Activated CD8-positive, alpha-beta memory T cell treated with anti-CD3 and anti-CD28 coated beads for 4 hours (primary cell): Measurements from ENCODE around the gene THNSL1.
"Not testable (repeated sequence)": the region's sequence is repeated elsewhere in the genome, so short reads cannot be mapped to it uniquely, and the experiment has no call there.

Experiments used
- DNase-seq, 2 donors: peaks; one replicate each; pipeline ENCODE4 v3.0.0-alpha.2; 2020; ENCODE audit warnings: low read depth in 2 of 2

THNSL1 gene

DNA sequence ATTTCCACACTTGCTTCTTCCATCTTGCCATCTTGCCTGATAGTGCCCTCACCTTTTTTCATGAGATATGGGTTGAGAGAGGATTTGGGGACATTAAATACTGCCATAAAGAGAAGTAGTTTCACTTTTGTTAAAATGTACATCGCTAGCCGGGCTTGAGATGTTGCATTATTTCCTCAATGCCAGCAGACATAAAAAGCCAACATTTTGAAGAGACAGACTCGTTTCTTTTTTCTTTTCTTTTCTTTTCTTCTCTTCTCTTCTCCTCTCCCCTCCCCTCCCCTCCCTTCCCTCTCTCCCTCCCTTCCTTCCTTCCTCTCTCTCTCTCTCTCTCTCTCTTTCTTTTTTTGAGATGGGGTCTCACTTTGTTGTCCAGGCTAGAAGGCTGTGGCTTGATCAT is 18.4 kb upstream of the THNSL1 start:
- no peak for DNase-seq

DNA sequence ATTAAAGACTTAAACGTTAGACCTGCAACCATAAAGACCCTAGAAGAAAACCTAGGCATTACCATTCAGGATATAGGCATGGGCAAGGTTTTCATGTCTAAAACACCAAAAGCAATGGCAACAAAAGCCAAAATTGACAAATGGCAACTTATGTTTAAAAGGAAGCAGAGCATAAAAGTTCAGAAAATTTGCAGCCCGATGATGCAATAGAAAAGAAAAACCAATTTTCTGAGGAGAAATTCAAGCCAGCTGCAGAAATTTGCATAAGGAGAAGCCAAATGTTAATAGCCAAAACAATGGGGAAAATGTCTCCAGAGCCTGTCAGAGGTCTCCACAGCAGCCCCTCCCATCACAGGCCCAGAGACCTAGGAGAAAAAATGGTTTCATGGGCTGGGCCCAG is 4.8 kb upstream of the THNSL1 start:
- DNase-seq: not testable (repeated sequence)

DNA sequence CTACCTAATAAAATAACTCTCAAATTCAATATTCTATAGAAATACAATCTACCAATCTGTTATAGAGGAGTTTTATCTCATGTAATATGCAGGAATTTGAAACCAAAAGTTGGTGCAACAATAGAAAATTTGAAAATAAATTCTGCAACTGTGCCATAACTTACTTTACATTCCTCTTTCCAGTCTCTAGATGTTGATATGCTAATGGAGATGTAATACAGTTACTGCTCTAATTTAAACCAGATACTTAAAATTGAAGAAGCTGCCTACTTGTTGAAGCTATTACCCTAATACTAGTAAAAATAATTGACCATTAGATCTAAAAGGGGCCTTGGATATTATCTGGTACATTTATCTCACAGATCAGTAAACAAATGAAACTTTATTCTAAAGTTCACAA is 1.8 kb upstream of the THNSL1 start:
- no peak for DNase-seq

- DNase-seq: peak; percentile 87 to 88
Observed at GRCh38 chr10:25015828-25016375, 510 bp upstream of the THNSL1 start, which contains the start of gene ENKUR. Gene ENKUR, minus strand, starts transcription at chr10:25016158. Its CDS starts 222 bp downstream, at chr10:25015936.

GRCh38 chr10:25017154-25017590 is 760 bp downstream of the THNSL1 start:
- no peak for DNase-seq

DNA sequence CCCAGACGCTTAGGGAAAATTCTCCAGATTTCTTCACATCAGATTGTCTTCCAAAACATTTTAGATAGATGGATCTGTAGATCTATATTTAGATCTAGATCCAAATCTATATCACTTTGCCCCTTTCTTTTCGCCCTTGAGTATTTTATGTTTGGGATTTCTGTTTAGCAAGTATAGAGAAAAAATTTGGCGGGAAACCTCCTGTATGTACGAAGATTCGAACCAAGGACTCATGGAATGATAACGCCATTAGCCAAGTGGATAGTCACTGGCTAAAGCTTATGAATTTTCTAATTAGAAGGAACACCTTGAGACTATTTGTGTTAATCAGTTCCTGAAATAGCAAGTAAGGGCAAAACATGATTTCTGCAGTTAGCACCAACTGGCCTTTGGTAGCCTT is 1.2 kb downstream of the THNSL1 start:
- no peak for DNase-seq

- DNase-seq: no peak
Observed at GRCh38 chr10:25018703-25019102, 2.3 kb downstream of the THNSL1 start.

DNA sequence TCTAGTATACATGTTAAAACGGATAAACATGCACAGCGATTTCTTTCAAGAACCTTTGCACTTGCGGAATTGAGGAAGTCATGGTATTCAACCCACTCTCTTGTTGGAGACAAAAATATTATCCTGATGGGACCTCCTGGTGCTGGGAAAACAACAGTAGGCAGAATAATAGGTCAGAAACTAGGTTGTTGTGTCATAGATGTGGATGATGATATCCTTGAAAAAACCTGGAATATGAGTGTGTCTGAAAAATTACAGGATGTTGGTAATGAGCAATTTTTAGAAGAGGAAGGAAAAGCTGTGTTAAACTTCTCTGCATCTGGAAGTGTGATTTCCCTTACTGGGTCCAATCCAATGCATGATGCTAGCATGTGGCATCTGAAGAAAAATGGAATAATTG is 6.9 kb downstream of the THNSL1 start:
- no peak for DNase-seq

DNA sequence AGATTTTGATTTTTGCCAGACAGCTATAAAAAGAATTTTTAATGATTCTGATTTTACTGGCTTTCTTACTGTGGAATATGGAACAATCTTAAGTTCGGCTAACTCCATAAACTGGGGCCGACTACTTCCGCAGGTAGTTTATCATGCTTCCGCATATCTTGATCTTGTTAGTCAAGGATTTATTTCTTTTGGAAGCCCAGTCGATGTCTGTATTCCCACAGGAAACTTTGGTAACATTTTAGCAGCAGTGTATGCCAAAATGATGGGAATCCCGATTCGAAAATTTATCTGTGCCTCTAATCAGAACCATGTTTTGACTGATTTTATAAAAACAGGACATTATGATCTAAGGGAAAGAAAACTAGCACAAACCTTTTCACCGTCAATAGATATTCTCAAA is 8.1 kb downstream of the THNSL1 start:
- DNase-seq: no peak

DNA sequence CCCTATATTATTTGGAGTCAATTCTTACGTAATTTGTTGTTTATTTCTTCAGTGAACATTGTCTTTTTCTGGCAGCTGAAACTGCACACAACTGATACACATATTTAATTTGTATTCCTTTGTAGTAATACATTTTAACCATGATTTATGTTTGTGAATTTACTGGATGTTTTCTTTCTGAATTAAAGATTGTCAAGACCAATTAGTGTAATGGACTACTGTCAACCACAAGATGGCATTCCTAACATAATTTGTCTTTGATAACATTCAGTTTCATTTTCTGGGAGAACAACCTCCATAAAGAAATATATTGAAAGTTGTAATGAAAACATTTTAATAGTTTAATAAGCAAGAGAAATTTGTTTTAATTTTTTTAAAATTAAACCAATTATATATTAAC is 10.1 kb downstream of the THNSL1 start:
- no peak for DNase-seq

GRCh38 chr10:25028711-25029110 is 12.3 kb downstream of the THNSL1 start:
- DNase-seq: no peak

DNA sequence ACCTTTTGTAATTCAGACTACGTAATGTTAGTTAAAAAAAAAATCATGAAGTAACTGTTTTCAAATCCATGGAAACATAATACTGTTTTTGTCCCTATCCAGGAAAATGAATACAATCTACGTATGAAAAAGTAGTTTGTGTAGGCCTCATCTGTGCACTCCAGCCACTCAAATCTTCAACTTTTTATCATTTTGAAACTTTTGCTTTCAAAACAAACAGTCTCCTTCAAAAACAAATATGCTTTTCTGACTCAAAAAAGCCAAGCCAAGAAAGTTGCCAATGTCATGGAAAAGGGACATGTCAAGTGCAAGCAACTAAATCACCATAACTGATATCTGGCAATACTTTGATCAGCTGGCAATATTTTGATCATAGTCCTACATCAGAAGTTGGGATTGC is 13.1 kb downstream of the THNSL1 start:
- DNase-seq: no peak

GRCh38 chr10:25036381-25036780 is 20.0 kb downstream of the THNSL1 start:
- DNase-seq: no peak

DNA sequence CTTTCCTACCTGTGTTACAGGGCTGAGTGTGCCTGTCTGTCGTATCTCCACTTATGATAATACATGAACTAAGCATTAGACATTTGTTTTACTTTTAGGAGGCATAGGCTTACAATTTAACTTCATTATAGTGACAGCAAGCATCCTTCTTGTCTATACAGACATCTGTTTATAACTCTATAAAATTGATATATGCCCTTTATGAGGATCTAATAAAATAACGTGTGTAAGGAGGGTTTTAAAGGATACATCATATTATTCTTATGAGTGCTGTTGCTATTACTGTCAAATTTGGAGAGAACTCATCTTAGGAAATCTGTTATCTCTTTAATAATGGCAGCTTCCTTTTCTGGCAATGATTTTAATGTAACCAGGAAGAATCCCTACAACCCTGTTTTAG is 21.9 kb downstream of the THNSL1 start:
- no peak for DNase-seq

GRCh38 chr10:25039531-25039930 is 23.1 kb downstream of the THNSL1 start:
- DNase-seq: no peak

DNA sequence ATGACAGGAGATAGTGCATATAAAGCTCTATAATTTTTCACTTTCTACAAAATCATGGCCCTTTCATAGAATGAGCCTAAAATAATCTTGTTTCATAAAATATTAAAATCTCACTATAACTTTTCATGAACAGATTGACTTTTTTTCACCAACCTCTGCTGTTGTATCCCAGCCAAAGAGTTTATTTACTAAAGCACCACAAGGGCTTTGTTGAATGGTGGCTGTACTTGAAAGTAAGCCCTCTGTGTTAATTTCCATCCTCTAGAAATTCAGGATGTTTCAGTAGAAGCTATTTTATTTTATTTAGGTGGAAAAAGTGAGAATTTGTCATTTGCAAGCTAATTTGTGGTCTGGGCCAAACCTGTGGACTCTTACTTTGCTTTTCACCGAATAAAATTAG is 30.2 kb downstream of the THNSL1 start:
- DNase-seq: no peak

DNA sequence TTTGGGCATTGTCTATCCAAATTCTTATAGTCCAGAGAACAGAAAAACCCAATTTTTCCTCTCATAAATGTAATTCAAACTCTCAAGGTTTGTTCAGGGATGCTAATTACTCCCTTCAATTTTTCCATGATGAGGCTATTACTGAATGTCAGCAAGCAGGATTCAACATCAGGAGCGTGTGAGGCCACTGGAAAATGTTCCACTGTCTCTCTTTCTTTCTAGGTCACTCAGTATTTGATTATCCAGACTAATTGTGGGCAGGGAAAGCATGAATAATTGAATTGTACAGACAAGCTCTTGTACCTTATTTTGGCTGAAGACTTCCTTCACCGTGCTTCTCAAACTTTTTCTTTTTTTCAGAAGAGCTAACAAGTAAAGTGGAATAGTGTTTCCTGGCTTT is 30.7 kb downstream of the THNSL1 start:
- DNase-seq: no peak

- DNase-seq: no peak
Observed at GRCh38 chr10:25047591-25048301, 31.3 kb downstream of the THNSL1 start.

GRCh38 chr10:25048450-25048849 is 32.0 kb downstream of the THNSL1 start:
- DNase-seq: no peak

DNA sequence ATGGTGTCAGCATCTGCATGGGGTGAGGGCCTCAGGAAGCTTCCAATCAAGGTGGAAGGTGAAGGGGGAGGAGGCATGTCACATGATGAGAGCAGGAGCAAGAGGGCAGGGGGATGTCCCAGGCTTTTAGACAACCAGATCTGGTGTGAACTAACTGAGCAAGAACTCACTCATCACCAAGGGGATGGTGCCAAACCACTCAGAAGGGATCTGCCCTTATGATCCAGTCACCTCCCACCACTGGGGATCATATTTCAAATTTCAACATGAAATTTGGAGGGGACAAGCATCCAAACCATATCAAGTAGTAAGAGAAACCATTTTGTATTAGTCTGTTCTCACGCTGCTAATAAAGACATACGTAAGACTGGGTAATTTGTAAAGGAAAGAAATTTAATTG is 33.6 kb downstream of the THNSL1 start:
- DNase-seq: no peak

- no peak for DNase-seq
Observed at GRCh38 chr10:25050402-25050801, 34.0 kb downstream of the THNSL1 start.

- DNase-seq: no peak
Observed at GRCh38 chr10:25052012-25052411, 35.6 kb downstream of the THNSL1 start.

- no peak for DNase-seq
Observed at GRCh38 chr10:25056726-25057125, 40.3 kb downstream of the THNSL1 start.

DNA sequence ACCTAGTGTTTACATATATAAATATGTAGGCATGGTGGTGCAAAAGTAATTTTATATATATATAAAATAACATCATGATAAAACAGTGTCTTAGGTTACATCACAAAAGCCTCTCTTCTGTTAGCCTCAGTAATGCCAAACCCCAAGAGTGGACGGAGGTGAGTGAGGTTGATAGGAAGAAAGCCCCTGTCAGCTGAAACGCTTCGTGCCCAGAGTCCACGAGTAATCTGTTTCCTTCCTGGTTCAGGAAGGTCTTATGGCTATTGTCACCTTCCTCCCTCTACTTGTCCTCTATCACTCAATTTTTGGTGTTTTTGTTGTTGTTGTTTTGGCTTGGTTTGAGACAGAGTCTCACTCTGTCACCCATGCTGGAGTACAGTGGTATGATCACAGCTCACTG is 41.5 kb downstream of the THNSL1 start:
- DNase-seq: no peak
